HS-27A (cell line): ENCODE measurements around the gene INO80D.
"Not testable (repeated sequence)": the region's sequence is repeated elsewhere in the genome, so short reads cannot be mapped to it uniquely, and the experiment has no call there.

Experiments used
- DNase-seq: peaks from one replicate; pipeline ENCODE4 v3.0.0-alpha.2; 2012; ENCODE audit warnings: low read depth, missing footprints

INO80D gene

GRCh38 chr2:206028101-206028500, 57.9 kb downstream of the INO80D start:
- DNase-seq, result no peak

GRCh38 chr2:206023183-206023582, 62.8 kb downstream of the INO80D start:
- DNase-seq, result no peak

GRCh38 chr2:206020171-206020570, 65.8 kb downstream of the INO80D start:
- DNase-seq, result no peak

GRCh38 chr2:206015746-206016145, 70.2 kb downstream of the INO80D start:
- DNase-seq, result not testable (repeated sequence)

- DNase-seq, result no peak
These were observed 74.2 kb downstream of the INO80D start for GRCh38 chr2:206011795-206012194.

GRCh38 chr2:206011018-206011614, 74.9 kb downstream of the INO80D start:
- DNase-seq, result no peak

- no peak for DNase-seq
These were observed 81.8 kb downstream of the INO80D start for GRCh38 chr2:206004004-206004693.

GRCh38 chr2:206002440-206002839, 83.5 kb downstream of the INO80D start:
- DNase-seq, result no peak

GRCh38 chr2:206001912-206002311, 84.1 kb downstream of the INO80D start:
- no peak for DNase-seq

GRCh38 chr2:206000776-206001175, 85.2 kb downstream of the INO80D start:
- no peak for DNase-seq

- no peak for DNase-seq
These were observed 87.4 kb downstream of the INO80D start for GRCh38 chr2:205998583-205998982.

GRCh38 chr2:205996161-205996560, 89.8 kb downstream of the INO80D start:
- DNase-seq, result no peak

GRCh38 chr2:205995260-205995659, 90.7 kb downstream of the INO80D start:
- no peak for DNase-seq

GRCh38 chr2:205994344-205994743, 91.6 kb downstream of the INO80D start:
- no peak for DNase-seq

- no peak for DNase-seq
These were observed 95.9 kb downstream of the INO80D start for GRCh38 chr2:205990104-205990503.

GRCh38 chr2:205989271-205990071, 96.5 kb downstream of the INO80D start:
- DNase-seq, result no peak

GRCh38 chr2:205988681-205989080, 97.3 kb downstream of the INO80D start:
- DNase-seq, result not testable (repeated sequence)

- DNase-seq, result no peak
These were observed 97.7 kb downstream of the INO80D start for GRCh38 chr2:205988274-205988673.

- DNase-seq, result not testable (repeated sequence)
These were observed 99.6 kb downstream of the INO80D start for GRCh38 chr2:205986334-205986733.

GRCh38 chr2:205984381-205984780, 101.6 kb downstream of the INO80D start:
- no peak for DNase-seq

- DNase-seq, result no peak
These were observed 103.1 kb downstream of the INO80D start for GRCh38 chr2:205982776-205983327.

GRCh38 chr2:205978728-205979127, 107.2 kb downstream of the INO80D start:
- not testable (repeated sequence) for DNase-seq

GRCh38 chr2:205977699-205978098, 108.3 kb downstream of the INO80D start:
- DNase-seq, result not testable (repeated sequence)
